Osteoblast (primary cell): ENCODE measurements around the gene KNDC1. TPM values are rescaled to one million over a fixed set of nuclear protein-coding genes. Genes with fewer than 3 reads are reported as not detected.
"Not testable (repeated sequence)": the region's sequence is repeated elsewhere in the genome, so short reads cannot be mapped to it uniquely, and the experiment has no call there.

Experiments used
- DNase-seq: peaks from one replicate; pipeline ENCODE4 v3.0.0; 2011; ENCODE audit warnings: low spot score, mixed read lengths; ENCODE audit not compliant: insufficient read length; ENCODE audit errors: missing footprints
- H2AFZ ChIP-seq: 2 replicates; pipeline ENCODE4 v1.6.0; 2011; ENCODE audit warnings: mild to moderate bottlenecking, low read length
- H3K27ac ChIP-seq: 2 replicates; pipeline ENCODE4 v1.5.1; 2011; ENCODE audit warnings: mild to moderate bottlenecking, low read depth, low read length, moderate library complexity
- H3K27me3 ChIP-seq: 2 replicates; pipeline ENCODE4 v1.6.0; 2012; ENCODE audit warnings: mild to moderate bottlenecking, control low read depth, inconsistent platforms, low read length, moderate library complexity; ENCODE audit not compliant: insufficient read depth
- H3K36me3 ChIP-seq: 2 replicates; pipeline ENCODE4 v1.5.1; 2011; ENCODE audit warnings: mild to moderate bottlenecking, low read length, control low read depth, moderate library complexity; ENCODE audit not compliant: insufficient read depth
- H3K4me1 ChIP-seq: 2 replicates; pipeline ENCODE4 v1.5.1; 2011; ENCODE audit warnings: mild to moderate bottlenecking, low read length, control low read depth, moderate library complexity; ENCODE audit not compliant: insufficient read depth
- H3K4me2 ChIP-seq: 2 replicates; pipeline ENCODE4 v1.6.0; 2011; ENCODE audit warnings: mild to moderate bottlenecking, low read length; ENCODE audit not compliant: insufficient read depth
- H3K4me3 ChIP-seq: fragments of 200-600 bp; sonication (generic); 3 replicates; pipeline ENCODE4 v1.5.1; 2012; ENCODE audit warnings: mild to moderate bottlenecking, low read length, inconsistent platforms; ENCODE audit not compliant: insufficient read depth
- H3K79me2 ChIP-seq: 2 replicates; pipeline ENCODE4 v1.6.0; 2012; ENCODE audit warnings: mild to moderate bottlenecking, low read length, control low read depth, inconsistent platforms; ENCODE audit not compliant: insufficient read depth
- H3K9me3 ChIP-seq: 2 replicates; pipeline ENCODE4 v1.5.1; 2011; ENCODE audit warnings: low read depth, low read length, control low read depth
- H4K20me1 ChIP-seq: 2 replicates; pipeline ENCODE4 v1.6.0; 2012; ENCODE audit warnings: mild to moderate bottlenecking, low read length, control low read depth; ENCODE audit not compliant: insufficient read depth
- CTCF ChIP-seq: IDR thresholded peaks from 2 replicates; pipeline ENCODE4 v1.5.1; 2011; ENCODE audit warnings: mild to moderate bottlenecking, low read depth, low read length, moderate library complexity; ENCODE audit errors: extremely low read depth
- total RNA-seq: library from RNA; depleted of rRNA; stranded (reverse); fragments of >200 nt; gene quantifications from 2 replicates; pipeline ENCODE4 v1.2.3, GENCODE V29; 2012

The KNDC1 gene
- total RNA-seq, 1 donor, result not detected

- H3K79me2 ChIP-seq, result no peaks in the 10 kb centered on the region
- no peaks in the 10 kb centered on the region for H3K4me1 ChIP-seq
- H4K20me1 ChIP-seq, result no peaks in the 10 kb centered on the region
- no peak for DNase-seq
- H2AFZ ChIP-seq, result no peak overlapping the region
- H3K27me3 ChIP-seq, result peaks cover 6% of the 10 kb centered on the region
- no peak overlapping the region for H3K4me2 ChIP-seq
- TF ChIP-seq CTCF, result no peak
- no peak overlapping the region for H3K4me3 ChIP-seq
- no peaks in the 10 kb centered on the region for H3K36me3 ChIP-seq
- no peak overlapping the region for H3K27ac ChIP-seq
- H3K9me3 ChIP-seq, result no peaks in the 10 kb centered on the region
These were observed 16.5 kb upstream of the KNDC1 start for GRCh38 chr10:133143546-133143945.

GRCh38 chr10:133144771-133145170 is 15.2 kb upstream of the KNDC1 start:
- no peaks in the 10 kb centered on the region for H3K9me3 ChIP-seq
- H2AFZ ChIP-seq, result no peak overlapping the region
- H3K4me2 ChIP-seq, result no peak overlapping the region
- H3K4me1 ChIP-seq, result no peaks in the 10 kb centered on the region
- H3K27me3 ChIP-seq, result peaks cover 6% of the 10 kb centered on the region
- H3K79me2 ChIP-seq, result no peaks in the 10 kb centered on the region
- no peak for DNase-seq
- TF ChIP-seq CTCF, result no peak
- no peak overlapping the region for H3K4me3 ChIP-seq
- no peaks in the 10 kb centered on the region for H4K20me1 ChIP-seq
- H3K36me3 ChIP-seq, result no peaks in the 10 kb centered on the region
- no peak overlapping the region for H3K27ac ChIP-seq

- H3K4me3 ChIP-seq, result no peak overlapping the region
- no peaks in the 10 kb centered on the region for H3K79me2 ChIP-seq
- peaks cover 9% of the 10 kb centered on the region for H3K27me3 ChIP-seq
- H2AFZ ChIP-seq, result no peak overlapping the region
- H3K9me3 ChIP-seq, result no peaks in the 10 kb centered on the region
- no peak for TF ChIP-seq CTCF
- no peak overlapping the region for H3K27ac ChIP-seq
- H3K4me1 ChIP-seq, result no peaks in the 10 kb centered on the region
- H3K36me3 ChIP-seq, result no peaks in the 10 kb centered on the region
- H3K4me2 ChIP-seq, result no peak overlapping the region
- no peaks in the 10 kb centered on the region for H4K20me1 ChIP-seq
- DNase-seq, result no peak
These were observed 9.8 kb upstream of the KNDC1 start for GRCh38 chr10:133150226-133150625.

- H3K36me3 ChIP-seq, result no peaks in the 10 kb centered on the region
- H4K20me1 ChIP-seq, result no peaks in the 10 kb centered on the region
- no peak overlapping the region for H3K27ac ChIP-seq
- TF ChIP-seq CTCF, result no peak
- H3K9me3 ChIP-seq, result no peaks in the 10 kb centered on the region
- no peak overlapping the region for H2AFZ ChIP-seq
- H3K79me2 ChIP-seq, result no peaks in the 10 kb centered on the region
- DNase-seq, result peak; percentile 46
- no peak overlapping the region for H3K4me3 ChIP-seq
- no peaks in the 10 kb centered on the region for H3K4me1 ChIP-seq
- H3K27me3 ChIP-seq, result peaks cover 9% of the 10 kb centered on the region
- H3K4me2 ChIP-seq, result no peak overlapping the region
These were observed 9.4 kb upstream of the KNDC1 start for GRCh38 chr10:133150656-133151055.

GRCh38 chr10:133151071-133151470 is 8.9 kb upstream of the KNDC1 start:
- H3K27me3 ChIP-seq, result not testable (repeated sequence)

More at GRCh38 chr10:133151071-133151470, 8.9 kb upstream of the KNDC1 start:
- not testable (repeated sequence) for H3K4me3 ChIP-seq, H2AFZ ChIP-seq, H3K9me3 ChIP-seq, H3K4me1 ChIP-seq, DNase-seq, H4K20me1 ChIP-seq, H3K36me3 ChIP-seq, H3K4me2 ChIP-seq, H3K79me2 ChIP-seq, H3K27ac ChIP-seq
